GM23338 (cell line): ENCODE results near the gene TF.
A peak's percentile ranks its signal among the peaks of the same experiment; 100 is the strongest.

ENCODE experiments used
- CREB1 ChIP-seq: fragments of 250-450 bp; sonication (Bioruptor Pico); IDR thresholded peaks from 2 replicates; pipeline ENCODE4 v1.5.0; 2020; ENCODE audit warnings: low read depth, mild to moderate bottlenecking, moderate library complexity
- CTCF ChIP-seq, 2 experiments: fragments of 200-600 bp in 1 of 2; sonication (generic) in 1 of 2; conservative IDR thresholded peaks; 2 replicates each; pipeline versions ENCODE4 v1.5.1 to v1.6.1; 2016 to 2017; ENCODE audit warnings: antibody characterized with exemption in 2 of 2, low read depth in 2 of 2, mild to moderate bottlenecking in 2 of 2, moderate library complexity in 1 of 2
- EZH2 ChIP-seq: fragments of 200-600 bp; sonication (generic); IDR thresholded peaks from one replicate; pipeline ENCODE4 v1.8.0; 2017; ENCODE audit warnings: antibody characterized with exemption, mild to moderate bottlenecking, low read depth; ENCODE audit not compliant: unreplicated experiment
- EZH2phosphoT487 ChIP-seq: fragments of 200-600 bp; sonication (generic); IDR thresholded peaks from one replicate; pipeline ENCODE4 v1.8.1; 2018; ENCODE audit warnings: antibody characterized with exemption; ENCODE audit not compliant: unreplicated experiment
- POLR2AphosphoS5 ChIP-seq: IDR thresholded peaks from 2 replicates; pipeline ENCODE4 v1.6.1; 2016; ENCODE audit warnings: antibody characterized with exemption, low read depth
- REST ChIP-seq: IDR thresholded peaks from one replicate; pipeline ENCODE4 v1.6.1; 2018; ENCODE audit warnings: antibody characterized with exemption; ENCODE audit not compliant: unreplicated experiment
- STAT1 ChIP-seq: IDR thresholded peaks from one replicate; pipeline ENCODE4 v1.6.1; 2016; ENCODE audit warnings: antibody characterized with exemption; ENCODE audit not compliant: unreplicated experiment

- TF ChIP-seq CTCF (conservative IDR thresholded peaks at IDR 0.05; ENCODE audit: low read depth in 2 of 2) (peak; percentile 19 to 57; a peak in 3 of 4 replicates), REST (no peak), POLR2AphosphoS5 (no peak), EZH2phosphoT487 (no peak), CREB1 (CRISPR knock-in tag) (no peak), EZH2 (no peak), STAT1 (no peak)
Measured at GRCh38 chr3:133783762-133784161, 37.6 kb downstream of the TF start.
